ENCODE measurements around the gene SUSD1. TPM values are rescaled to one million over a fixed set of nuclear protein-coding genes. Genes with fewer than 3 reads are reported as not detected.

Gene SUSD1
- total and polyA plus RNA-seq, 2 of the 13 experiments (the other 11 are each of a cell fraction or from before 2014, with no cell fraction given), result 25.9 to 32.3 TPM

DNA sequence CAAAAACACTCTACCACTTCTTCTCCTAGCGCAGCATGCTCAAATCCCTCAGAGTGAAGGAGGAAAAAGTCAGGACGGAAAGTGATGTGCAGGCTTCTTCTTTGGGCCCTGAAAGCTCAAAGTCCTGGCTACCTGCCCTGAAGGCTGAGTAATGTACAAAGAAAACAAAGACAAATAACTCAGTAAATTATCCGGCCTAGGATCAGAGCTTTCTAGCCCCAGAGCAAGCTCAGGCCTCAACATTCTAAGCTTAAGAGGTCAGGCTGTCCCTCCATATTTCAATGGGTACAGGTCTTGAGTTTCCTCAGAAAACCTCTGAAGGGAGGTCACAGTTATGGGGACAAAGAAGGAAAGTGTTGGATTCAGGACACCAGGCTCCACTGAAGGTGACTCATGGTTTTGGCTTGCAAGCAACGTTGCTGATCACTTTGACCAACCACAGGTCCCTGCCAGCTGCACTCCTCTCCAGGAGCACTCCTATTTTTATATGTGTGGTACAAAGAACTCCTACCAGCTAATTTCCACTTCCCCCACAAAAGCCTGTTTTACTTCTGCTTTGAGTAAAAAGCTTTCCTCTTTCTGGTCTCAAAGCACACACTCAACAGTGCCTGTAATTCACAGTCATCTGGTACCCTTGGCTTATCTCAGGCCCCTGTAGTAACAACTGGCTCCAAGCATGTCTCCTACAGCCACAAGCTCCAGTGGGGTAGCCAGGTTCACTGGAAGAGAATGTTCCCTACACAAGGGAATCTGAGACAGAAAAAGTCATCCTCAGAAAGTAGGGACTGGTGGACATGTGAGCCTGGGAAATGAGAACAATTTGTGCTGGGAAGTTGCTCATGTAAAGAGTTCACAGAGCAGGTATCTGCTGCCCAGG lies 162.8 kb downstream of the SUSD1 start (continued):
- TF ChIP-seq, protein P1, sequence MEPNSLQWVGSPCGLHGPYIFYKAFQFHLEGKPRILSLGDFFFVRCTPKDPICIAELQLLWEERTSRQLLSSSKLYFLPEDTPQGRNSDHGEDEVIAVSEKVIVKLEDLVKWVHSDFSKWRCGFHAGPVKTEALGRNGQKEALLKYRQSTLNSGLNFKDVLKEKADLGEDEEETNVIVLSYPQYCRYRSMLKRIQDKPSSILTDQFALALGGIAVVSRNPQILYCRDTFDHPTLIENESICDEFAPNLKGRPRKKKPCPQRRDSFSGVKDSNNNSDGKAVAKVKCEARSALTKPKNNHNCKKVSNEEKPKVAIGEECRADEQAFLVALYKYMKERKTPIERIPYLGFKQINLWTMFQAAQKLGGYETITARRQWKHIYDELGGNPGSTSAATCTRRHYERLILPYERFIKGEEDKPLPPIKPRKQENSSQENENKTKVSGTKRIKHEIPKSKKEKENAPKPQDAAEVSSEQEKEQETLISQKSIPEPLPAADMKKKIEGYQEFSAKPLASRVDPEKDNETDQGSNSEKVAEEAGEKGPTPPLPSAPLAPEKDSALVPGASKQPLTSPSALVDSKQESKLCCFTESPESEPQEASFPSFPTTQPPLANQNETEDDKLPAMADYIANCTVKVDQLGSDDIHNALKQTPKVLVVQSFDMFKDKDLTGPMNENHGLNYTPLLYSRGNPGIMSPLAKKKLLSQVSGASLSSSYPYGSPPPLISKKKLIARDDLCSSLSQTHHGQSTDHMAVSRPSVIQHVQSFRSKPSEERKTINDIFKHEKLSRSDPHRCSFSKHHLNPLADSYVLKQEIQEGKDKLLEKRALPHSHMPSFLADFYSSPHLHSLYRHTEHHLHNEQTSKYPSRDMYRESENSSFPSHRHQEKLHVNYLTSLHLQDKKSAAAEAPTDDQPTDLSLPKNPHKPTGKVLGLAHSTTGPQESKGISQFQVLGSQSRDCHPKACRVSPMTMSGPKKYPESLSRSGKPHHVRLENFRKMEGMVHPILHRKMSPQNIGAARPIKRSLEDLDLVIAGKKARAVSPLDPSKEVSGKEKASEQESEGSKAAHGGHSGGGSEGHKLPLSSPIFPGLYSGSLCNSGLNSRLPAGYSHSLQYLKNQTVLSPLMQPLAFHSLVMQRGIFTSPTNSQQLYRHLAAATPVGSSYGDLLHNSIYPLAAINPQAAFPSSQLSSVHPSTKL (CRISPR knock-in tag; IDR thresholded peaks at IDR 0.05), result peak; percentile 40; the same call in 1 of the 2 replicates
- TF ChIP-seq, protein P2, sequence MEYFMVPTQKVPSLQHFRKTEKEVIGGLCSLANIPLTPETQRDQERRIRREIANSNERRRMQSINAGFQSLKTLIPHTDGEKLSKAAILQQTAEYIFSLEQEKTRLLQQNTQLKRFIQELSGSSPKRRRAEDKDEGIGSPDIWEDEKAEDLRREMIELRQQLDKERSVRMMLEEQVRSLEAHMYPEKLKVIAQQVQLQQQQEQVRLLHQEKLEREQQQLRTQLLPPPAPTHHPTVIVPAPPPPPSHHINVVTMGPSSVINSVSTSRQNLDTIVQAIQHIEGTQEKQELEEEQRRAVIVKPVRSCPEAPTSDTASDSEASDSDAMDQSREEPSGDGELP (IDR thresholded peaks at IDR 0.05; ENCODE audit: borderline replicate concordance, low read depth), result 0 out of 2 replicates have a peak, but pooled peaks have one; percentile 21
- peak; percentile 75 for TF ChIP-seq ASH2L (IDR thresholded peaks at IDR 0.05; ENCODE audit: insufficient read length, low read depth, low read length)
- TF ChIP-seq ZFY (CRISPR knock-in tag; IDR thresholded peaks at IDR 0.05), result 0 out of 2 replicates have a peak, but pooled peaks have one; percentile 13
- no peak for TF ChIP-seq THAP8 (CRISPR knock-in tag; IDR thresholded peaks at IDR 0.05; ENCODE audit: borderline replicate concordance)
- TF ChIP-seq ATF3 (CRISPR knock-in tag; IDR thresholded peaks at IDR 0.05), result 0 out of 2 replicates have a peak, but pooled peaks have one; percentile 51
- peak; percentile 21; the same call in 1 of the 2 replicates for TF ChIP-seq FOXA3 (CRISPR knock-in tag; IDR thresholded peaks at IDR 0.05)
- TF ChIP-seq KIAA2018 (CRISPR knock-in tag; IDR thresholded peaks at IDR 0.05; ENCODE audit: borderline replicate concordance), result no peak
- TF ChIP-seq ATF5 (CRISPR knock-in tag; IDR thresholded peaks at IDR 0.05; ENCODE audit: low read depth), result no peak
- peak; percentile 94 for TF ChIP-seq FOSL2 (CRISPR knock-in tag; IDR thresholded peaks at IDR 0.05)

All from HepG2 (cell line).